SIG-M5 treated with dmso at 0.1 percent for 504 hours (cell line): ENCODE results near the gene NADK.

Experiments
- DNase-seq: peaks from one replicate; lab custom pipeline; 2025; ENCODE audit not compliant: unreplicated experiment; lab: John Stamatoyannopoulos, UW

Gene NADK

GRCh38 chr1:1786836-1787605 is 8.8 kb upstream of the NADK start:
- no peak for DNase-seq

GRCh38 chr1:1785666-1786065 is 7.4 kb upstream of the NADK start:
- DNase-seq, result no peak

GRCh38 chr1:1784933-1785332 is 6.7 kb upstream of the NADK start:
- no peak for DNase-seq

DNA sequence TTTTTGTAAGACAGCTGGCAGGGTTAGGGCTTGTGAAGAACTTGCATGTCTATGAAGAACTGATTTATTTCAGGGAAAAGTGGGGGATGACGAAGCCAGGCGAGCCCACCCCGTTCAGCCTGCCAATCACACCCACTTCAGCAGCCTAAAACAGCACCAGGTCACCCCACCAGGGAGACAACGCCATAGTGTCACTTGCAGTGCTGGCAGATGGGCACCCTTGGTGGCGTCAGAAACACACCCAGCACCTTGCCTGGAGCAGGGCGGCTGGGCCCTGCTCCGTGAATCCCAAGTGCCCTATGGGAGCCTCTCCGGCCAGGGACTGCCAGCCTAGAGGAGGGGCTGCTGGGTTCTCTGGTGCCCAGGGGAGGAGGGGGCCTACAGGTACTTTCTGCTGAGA is 5.0 kb upstream of the NADK start:
- no peak for DNase-seq

DNA sequence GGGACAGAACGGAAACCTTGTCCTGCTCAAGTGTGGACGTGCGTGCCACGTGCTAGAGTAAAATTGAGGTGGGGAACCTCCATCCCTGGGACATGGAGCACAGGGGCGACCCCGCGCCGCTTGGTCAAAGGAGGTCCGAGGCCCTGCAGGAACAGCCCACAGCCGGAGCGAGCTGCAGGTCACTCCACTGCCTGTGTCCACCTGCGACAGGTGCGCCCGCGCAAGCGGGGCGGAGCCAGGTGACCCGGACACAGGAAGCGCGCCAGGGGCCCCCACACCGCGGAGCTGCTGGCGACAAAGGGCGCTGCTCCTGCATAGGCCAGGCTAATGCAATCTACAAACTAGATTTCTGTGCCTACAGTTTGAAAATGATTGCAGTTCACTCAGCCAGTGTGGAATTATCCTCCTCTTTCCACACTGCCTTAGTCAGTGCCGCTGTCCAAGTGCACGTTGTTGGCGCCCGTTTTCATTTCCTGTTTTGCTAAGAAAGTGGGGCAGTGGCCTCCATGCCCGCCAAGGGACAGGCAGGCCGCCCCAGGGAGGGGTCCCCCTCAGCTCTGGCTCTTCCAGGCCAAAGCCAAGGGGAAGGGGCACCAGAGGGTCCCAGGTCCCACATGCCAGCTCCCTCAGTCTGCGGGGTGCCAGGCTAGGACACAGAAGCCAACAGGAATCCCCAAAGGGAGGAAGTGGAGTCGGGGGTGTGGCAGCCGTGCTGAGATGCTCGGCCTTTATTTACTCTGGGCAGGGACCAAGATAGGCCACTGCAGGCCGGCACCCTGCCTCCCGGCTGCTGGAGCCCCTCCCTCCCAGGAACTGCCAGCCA is 4.3 kb upstream of the NADK start:
- peak; percentile 81 for DNase-seq

GRCh38 chr1:1781526-1781903 is 3.2 kb upstream of the NADK start:
- DNase-seq, result no peak

- DNase-seq, result no peak
Observed at GRCh38 chr1:1780598-1781525, 2.6 kb upstream of the NADK start.

GRCh38 chr1:1779691-1780597 is 1.7 kb upstream of the NADK start:
- DNase-seq, result peak; percentile 91

DNA sequence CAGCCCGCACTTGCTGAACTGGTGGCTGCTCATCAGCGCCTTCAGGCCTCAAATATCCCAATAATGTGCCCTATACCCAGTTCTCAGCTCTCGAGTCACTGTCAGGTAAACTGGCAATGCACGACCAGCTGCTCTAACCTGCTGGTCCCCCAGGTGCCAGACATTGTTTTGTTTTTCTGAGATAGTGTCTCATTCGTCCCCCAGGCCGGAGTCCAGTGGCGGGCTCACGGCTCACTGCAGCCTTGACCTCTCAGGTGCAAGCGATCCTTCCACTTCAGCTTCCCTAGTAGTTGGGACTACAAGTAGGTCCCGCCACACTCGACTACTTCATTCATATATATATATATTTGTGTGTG is 1.0 kb upstream of the NADK start:
- no peak for DNase-seq

GRCh38 chr1:1778663-1779319 is 521 bp upstream of the NADK start:
- DNase-seq, result peak; percentile 85

DNA sequence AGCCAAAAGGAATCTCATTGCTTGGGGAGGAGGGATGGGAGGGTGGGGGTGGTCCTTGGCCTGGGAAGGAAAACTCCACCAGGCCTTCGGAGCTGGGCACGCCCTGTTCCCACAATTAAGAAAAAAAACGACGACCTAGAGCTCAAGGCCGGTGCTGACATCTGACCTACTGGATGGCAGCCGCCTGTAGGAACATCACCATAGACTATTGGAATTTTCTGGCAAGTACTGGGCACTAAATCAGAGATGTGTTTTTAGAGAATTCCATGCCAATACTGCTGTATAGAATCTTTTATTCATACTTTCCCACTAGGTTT is 729 bp downstream of the NADK start:
- DNase-seq, result no peak

GRCh38 chr1:1776672-1777582 is 1.3 kb downstream of the NADK start:
- DNase-seq, result no peak

DNA sequence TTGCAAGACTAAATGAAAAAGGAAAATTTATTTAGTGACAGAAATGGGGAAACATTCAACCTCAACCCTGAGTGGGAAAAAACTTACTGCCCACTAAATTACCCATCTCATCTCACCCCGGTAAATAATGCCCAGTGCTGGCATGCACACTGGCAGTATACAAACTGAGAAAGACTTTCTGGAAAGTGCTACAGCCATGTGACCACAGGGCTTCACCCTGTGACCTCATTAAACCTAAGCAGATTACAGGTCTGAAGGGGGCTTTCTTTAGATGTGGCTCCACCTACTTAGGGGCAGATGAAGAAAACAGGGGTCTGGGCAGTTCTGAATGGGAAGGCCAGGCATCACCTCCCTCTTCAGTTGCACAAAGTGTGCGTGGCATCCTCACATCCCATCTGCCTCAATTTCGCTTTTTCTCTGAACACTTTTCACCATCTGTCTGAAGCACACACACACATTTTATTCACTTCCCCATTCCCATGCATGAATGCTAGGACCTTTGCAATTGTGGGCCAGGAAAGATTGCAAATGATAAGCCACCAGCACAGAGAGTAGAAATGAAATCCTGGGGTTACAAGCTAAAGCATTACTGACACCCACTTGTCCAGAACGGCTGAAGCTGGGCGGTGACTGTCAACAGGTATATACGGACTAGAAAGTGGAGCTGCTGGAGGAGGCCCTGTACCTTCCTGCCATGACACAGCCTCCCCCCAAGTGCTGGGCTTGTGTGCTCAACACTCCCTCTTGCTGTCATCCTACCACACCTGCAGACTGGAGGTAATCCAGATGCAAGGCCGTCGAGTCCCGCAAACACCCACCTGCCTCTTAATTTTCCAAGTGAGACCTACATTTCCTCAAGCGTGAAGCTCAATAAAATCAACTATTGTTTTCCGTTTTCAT is 2.7 kb downstream of the NADK start:
- DNase-seq, result peak; percentile 81

DNA sequence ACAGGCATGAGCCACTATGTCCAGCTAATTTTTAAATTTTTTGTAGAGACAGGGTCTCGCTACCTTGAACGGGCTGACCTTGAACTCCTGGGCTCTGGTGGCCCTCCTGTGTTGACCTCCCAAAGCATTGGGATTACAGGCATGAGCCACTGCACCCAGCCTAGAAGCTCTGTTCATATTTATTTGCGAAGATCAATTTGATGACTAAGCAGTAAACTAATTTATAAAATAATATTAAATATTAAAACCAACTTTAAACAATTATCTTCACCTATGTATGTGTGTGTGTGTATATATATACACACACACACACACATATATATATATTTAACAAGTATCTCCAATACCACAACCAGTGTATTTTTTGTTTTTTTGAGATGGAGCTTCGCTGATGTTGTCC is 4.4 kb downstream of the NADK start:
- DNase-seq, result no peak

GRCh38 chr1:1771096-1771495 is 7.2 kb downstream of the NADK start:
- DNase-seq, result no peak

DNA sequence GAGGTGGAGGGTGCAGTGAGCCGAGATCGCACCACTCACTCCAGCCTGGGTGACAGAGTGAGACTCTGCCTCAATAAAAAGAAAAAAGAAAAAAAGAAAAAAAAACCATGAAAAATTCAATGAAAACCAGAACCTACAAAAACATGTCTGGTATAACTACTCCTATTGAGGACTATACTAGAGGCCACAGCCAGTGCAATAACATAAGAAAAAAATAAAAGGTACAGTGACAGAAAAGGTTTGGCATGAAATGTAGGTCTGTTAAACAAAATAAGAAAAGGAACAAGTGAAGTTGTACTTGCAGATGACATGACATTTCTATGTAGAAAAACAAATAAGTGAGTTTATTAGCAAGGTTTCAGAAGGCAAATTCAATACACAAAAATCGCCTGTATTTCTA is 8.2 kb downstream of the NADK start:
- DNase-seq, result no peak

- DNase-seq, result no peak
Observed at GRCh38 chr1:1768249-1768992, 9.8 kb downstream of the NADK start.
